Epithelial cell of umbilical artery (primary cell): Measurements from ENCODE around the gene ZC3H8. TPM values are rescaled to one million over a fixed set of nuclear protein-coding genes. Genes with fewer than 3 reads are reported as not detected.

Experiments
- total RNA-seq: library from RNA; depleted of rRNA; stranded (reverse); fragments of >200 nt; gene quantifications from 2 replicates; pipeline ENCODE4 v1.2.3, GENCODE V29; 2014

Gene ZC3H8
- total RNA-seq = 3.3 and 10.1 TPM in 2 replicates

DNA sequence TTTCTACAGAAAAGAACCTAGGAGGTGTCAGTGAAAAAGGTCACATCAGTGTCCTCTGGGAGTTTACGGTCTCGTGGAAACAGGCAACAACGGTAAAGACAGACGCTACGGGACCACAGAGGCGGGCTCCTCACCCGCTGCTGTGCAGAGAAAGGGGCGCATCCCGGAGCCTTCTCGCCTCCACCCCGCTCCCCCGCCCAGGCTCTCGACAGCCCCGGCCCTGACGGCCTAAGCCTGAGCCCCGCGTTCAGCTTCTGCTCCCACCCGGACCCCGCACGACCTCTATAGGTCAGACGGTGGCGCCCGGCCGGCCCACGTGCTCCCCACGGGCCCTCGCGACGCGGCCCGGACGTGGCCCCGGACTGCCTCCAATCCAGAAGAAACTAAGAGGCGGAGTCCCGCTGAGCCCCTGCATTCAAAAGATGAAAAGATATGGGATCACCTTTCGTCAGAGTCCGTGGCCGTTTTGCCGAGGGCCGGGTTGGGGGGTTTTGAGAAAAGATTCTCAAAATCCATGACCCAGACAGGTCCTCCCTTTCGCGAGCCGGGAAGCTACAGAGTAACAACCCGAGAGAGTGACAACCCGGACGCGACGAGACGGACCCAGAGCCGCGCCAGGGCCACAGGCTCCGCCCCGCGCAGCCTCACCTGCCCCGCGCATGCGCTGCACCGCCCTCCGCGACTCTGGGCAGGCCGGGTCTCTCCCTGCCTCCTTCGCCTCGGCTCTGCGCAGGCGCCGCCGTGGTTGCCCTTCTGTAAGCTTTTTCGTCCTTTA is at the start of gene ZC3H8:
Gene ZC3H8, minus strand, starts transcription at position 577 of the 775 bp plus-strand sequence. Its CDS starts 61 bp downstream, at position 516.

DNA sequence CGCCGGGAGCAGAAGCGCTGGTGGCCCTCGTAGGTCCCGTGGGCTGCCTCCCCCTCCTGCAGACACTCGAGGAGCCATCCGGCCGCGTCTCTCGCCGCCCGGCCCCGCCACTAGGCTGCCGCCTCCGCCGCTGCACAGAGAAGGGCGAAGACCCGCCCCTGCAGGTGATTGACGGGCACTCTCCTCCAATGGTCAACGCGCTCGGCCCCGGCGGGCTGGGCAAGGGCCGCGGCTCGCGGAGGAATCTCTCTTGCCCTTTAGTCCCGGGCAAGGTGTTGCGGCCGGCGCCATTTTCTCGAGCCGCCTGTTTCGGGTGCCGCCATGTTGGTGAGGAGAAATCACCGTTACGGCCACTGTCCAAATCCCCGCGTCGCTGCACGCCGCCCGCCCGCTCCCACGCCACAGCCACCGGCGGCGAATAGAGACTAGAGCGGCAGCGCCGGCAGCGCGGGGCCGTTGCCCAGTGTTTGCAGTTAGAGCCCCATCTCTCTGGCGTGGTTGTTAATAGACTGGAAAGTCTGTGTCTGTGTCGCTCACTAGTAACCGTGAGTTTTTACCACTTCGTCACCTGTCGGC is 20.6 kb upstream of the ZC3H8 start, which contains the start of gene ZC3H6:
Gene ZC3H6, plus strand, starts transcription at position 287 of the 576 bp plus-strand sequence. CDS start 398 bp downstream, outside the sequence.

Other genes starting within 250 kb of the ZC3H8 start
- 27.6 and 48.3 TPM in 2 replicates for gene TMEM87B, start 199.8 kb downstream of the ZC3H8 start, total RNA-seq
- 1.8 and 1.9 TPM in 2 replicates for gene FBLN7, start 116.7 kb downstream of the ZC3H8 start, total RNA-seq
- 1.4 and 1.9 TPM in 2 replicates for gene ZC3H6, start 20.6 kb upstream of the ZC3H8 start, total RNA-seq
- 8.8 and 16.3 TPM in 2 replicates for gene RGPD8, start 178.6 kb upstream of the ZC3H8 start, total RNA-seq
- gene TTL, start 227.1 kb upstream of the ZC3H8 start, total RNA-seq = 36.3 and 40.0 TPM in 2 replicates